HepG2 (cell line): Measurements from ENCODE around the gene GPRIN1. TPM values are rescaled to one million over a fixed set of nuclear protein-coding genes. Genes with fewer than 3 reads are reported as not detected.

ENCODE experiments used
- HOXA3 ChIP-seq: sonication (generic); formaldehyde crosslinking; IDR thresholded peaks from 2 replicates; pipeline ENCODE4 v1.5.0; 2020; ENCODE audit warnings: missing genetic modification reagents
- MAF1 ChIP-seq: sonication (generic); formaldehyde crosslinking; IDR thresholded peaks from 2 replicates; pipeline ENCODE4 v1.5.0; 2020; ENCODE audit warnings: missing genetic modification reagents, borderline replicate concordance
- MAZ ChIP-seq, 2 experiments: sonication (generic) in 1 of 2; formaldehyde crosslinking in 1 of 2; IDR thresholded peaks; 2 replicates each; pipeline versions ENCODE4 v1.5.0 to v1.6.1; 2012 to 2020; ENCODE audit warnings: low read depth in 2 of 2, mild to moderate bottlenecking in 2 of 2, borderline replicate concordance in 1 of 2, improper control_type of control experiment in 1 of 2, low read length in 1 of 2, missing genetic modification reagents in 1 of 2, moderate library complexity in 1 of 2
- MYNN ChIP-seq: sonication (generic); formaldehyde crosslinking; IDR thresholded peaks from 2 replicates; pipeline ENCODE4 v1.4.0; 2020; ENCODE audit warnings: mild to moderate bottlenecking, low read depth, missing genetic modification reagents
- PHB2 ChIP-seq: fragments of 450-650 bp; IDR thresholded peaks from 2 replicates; pipeline ENCODE4 v1.6.1; 2018; ENCODE audit not compliant: partially characterized antibody
- PHF5A ChIP-seq: IDR thresholded peaks from one replicate; pipeline ENCODE4 v1.6.1; 2018; ENCODE audit warnings: low read depth, missing genetic modification reagents; ENCODE audit not compliant: unreplicated experiment
- RBAK ChIP-seq: sonication (generic); formaldehyde crosslinking; IDR thresholded peaks from 2 replicates; pipeline ENCODE4 v1.5.1; 2020; ENCODE audit warnings: mild to moderate bottlenecking, missing genetic modification reagents
- SOX5 ChIP-seq: IDR thresholded peaks from 2 replicates; pipeline ENCODE4 v1.6.1; 2016; ENCODE audit warnings: borderline replicate concordance
- ZNF234 ChIP-seq: sonication (generic); formaldehyde crosslinking; conservative IDR thresholded peaks from 2 replicates; pipeline ENCODE4 v1.5.1; 2020; ENCODE audit warnings: mild to moderate bottlenecking, missing genetic modification reagents
- ZNF367 ChIP-seq: sonication (generic); formaldehyde crosslinking; IDR thresholded peaks from 2 replicates; pipeline ENCODE4 v1.4.0; 2020; ENCODE audit warnings: missing genetic modification reagents, borderline replicate concordance
- ZNF530 ChIP-seq: sonication (generic); formaldehyde crosslinking; IDR thresholded peaks from 2 replicates; pipeline ENCODE4 v1.5.0; 2020; ENCODE audit warnings: low read depth, mild to moderate bottlenecking, missing genetic modification reagents
- ZNF746 ChIP-seq: sonication (generic); formaldehyde crosslinking; IDR thresholded peaks from 2 replicates; pipeline ENCODE4 v1.8.0; 2022; ENCODE audit warnings: mild to moderate bottlenecking, missing genetic modification reagents
- ZNF747 ChIP-seq: sonication (generic); formaldehyde crosslinking; IDR thresholded peaks from 2 replicates; pipeline ENCODE4 v1.8.1; 2023; ENCODE audit warnings: missing genetic modification reagents, mild to moderate bottlenecking, borderline replicate concordance
- ZNF772 ChIP-seq: sonication (generic); formaldehyde crosslinking; IDR thresholded peaks from 2 replicates; pipeline ENCODE4 v1.5.0; 2020; ENCODE audit warnings: mild to moderate bottlenecking, missing genetic modification reagents
- ZSCAN22 ChIP-seq: sonication (generic); formaldehyde crosslinking; IDR thresholded peaks from 2 replicates; pipeline ENCODE4 v1.4.0; 2020; ENCODE audit warnings: mild to moderate bottlenecking, missing genetic modification reagents
- polyA plus RNA-seq, 8 experiments: library from polyadenylated mRNA; depleted of rRNA in 3 of 8; stranded (reverse) in 7 of 8; unstranded in 1 of 8; fragments of >200 nt; fragmentation: Illumina TruSeq in 4 of 8; extraction: Trizol in 4 of 8; gene quantifications; 2 replicates each; pipeline versions ENCODE4 v1.2.1 to v1.2.3, GENCODE V29; 2011 to 2016; ENCODE audit warnings: low read depth in 4 of 8, missing spikeins in 1 of 8, mixed read lengths in 1 of 8; ENCODE audit not compliant: insufficient read depth in 1 of 8
- total RNA-seq, 5 experiments: library from RNA; depleted of rRNA; stranded (reverse); fragments of >200 nt; fragmentation: Illumina TruSeq; extraction: Trizol; gene quantifications; 2 replicates each; pipeline ENCODE4 v1.2.3, GENCODE V29; 2016; ENCODE audit warnings: low read depth in 1 of 5
- TF ChIP-seq, protein P1 (sequence below): sonication (generic); formaldehyde crosslinking; IDR thresholded peaks from 2 replicates; pipeline ENCODE4 v1.4.0; 2020; ENCODE audit warnings: missing genetic modification reagents, borderline replicate concordance
- TF ChIP-seq, protein P2 (sequence below): sonication (generic); formaldehyde crosslinking; IDR thresholded peaks from 2 replicates; pipeline ENCODE4 v1.4.0; 2020; ENCODE audit warnings: missing genetic modification reagents
- TF ChIP-seq, protein P3 (sequence below): sonication (generic); formaldehyde crosslinking; IDR thresholded peaks from 2 replicates; pipeline ENCODE4 v1.4.0; 2020; ENCODE audit warnings: mild to moderate bottlenecking, missing genetic modification reagents
- TF ChIP-seq, protein P4 (sequence below): sonication (generic); formaldehyde crosslinking; IDR thresholded peaks from 2 replicates; pipeline ENCODE4 v1.9.0; 2021; ENCODE audit warnings: mild to moderate bottlenecking, missing genetic modification reagents

Gene GPRIN1
- total and polyA plus RNA-seq, 2 of the 13 experiments (the other 11 are each of a cell fraction or from before 2014, with no cell fraction given): 0.32 to 2.0 TPM

DNA sequence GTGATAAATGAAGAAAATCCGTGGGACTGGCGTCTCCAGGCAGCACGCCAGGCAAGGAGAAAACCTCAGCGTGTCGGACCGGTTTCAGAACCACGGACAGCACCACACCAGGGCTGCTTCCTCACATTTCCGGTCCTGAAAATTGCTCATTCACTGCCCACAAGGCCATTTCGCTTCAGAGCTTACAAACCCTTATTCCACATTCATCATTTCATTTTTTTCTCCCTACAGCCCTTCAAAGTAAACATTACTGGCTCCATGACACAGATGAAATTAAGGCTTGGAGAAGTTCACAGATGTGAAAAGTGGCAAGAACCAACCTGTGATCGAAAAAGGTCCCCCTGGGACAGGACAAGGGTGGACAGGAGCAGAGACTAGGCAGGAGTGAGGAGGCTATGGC is 1.5 kb upstream of the GPRIN1 start (continued):
- TF ChIP-seq, protein P1, sequence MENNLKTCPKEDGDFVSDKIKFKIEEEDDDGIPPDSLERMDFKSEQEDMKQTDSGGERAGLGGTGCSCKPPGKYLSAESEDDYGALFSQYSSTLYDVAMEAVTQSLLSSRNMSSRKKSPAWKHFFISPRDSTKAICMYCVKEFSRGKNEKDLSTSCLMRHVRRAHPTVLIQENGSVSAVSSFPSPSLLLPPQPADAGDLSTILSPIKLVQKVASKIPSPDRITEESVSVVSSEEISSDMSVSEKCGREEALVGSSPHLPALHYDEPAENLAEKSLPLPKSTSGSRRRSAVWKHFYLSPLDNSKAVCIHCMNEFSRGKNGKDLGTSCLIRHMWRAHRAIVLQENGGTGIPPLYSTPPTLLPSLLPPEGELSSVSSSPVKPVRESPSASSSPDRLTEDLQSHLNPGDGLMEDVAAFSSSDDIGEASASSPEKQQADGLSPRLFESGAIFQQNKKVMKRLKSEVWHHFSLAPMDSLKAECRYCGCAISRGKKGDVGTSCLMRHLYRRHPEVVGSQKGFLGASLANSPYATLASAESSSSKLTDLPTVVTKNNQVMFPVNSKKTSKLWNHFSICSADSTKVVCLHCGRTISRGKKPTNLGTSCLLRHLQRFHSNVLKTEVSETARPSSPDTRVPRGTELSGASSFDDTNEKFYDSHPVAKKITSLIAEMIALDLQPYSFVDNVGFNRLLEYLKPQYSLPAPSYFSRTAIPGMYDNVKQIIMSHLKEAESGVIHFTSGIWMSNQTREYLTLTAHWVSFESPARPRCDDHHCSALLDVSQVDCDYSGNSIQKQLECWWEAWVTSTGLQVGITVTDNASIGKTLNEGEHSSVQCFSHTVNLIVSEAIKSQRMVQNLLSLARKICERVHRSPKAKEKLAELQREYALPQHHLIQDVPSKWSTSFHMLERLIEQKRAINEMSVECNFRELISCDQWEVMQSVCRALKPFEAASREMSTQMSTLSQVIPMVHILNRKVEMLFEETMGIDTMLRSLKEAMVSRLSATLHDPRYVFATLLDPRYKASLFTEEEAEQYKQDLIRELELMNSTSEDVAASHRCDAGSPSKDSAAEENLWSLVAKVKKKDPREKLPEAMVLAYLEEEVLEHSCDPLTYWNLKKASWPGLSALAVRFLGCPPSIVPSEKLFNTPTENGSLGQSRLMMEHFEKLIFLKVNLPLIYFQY (CRISPR knock-in tag): peak; percentile 62; the same call in 1 of the 2 replicates
- TF ChIP-seq ZNF530: no peak
- TF ChIP-seq, protein P2, sequence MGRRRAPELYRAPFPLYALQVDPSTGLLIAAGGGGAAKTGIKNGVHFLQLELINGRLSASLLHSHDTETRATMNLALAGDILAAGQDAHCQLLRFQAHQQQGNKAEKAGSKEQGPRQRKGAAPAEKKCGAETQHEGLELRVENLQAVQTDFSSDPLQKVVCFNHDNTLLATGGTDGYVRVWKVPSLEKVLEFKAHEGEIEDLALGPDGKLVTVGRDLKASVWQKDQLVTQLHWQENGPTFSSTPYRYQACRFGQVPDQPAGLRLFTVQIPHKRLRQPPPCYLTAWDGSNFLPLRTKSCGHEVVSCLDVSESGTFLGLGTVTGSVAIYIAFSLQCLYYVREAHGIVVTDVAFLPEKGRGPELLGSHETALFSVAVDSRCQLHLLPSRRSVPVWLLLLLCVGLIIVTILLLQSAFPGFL (CRISPR knock-in tag): no peak
- TF ChIP-seq RBAK (CRISPR knock-in tag): no peak
- TF ChIP-seq PHB2: no peak
- TF ChIP-seq, protein P3, sequence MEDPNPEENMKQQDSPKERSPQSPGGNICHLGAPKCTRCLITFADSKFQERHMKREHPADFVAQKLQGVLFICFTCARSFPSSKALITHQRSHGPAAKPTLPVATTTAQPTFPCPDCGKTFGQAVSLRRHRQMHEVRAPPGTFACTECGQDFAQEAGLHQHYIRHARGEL (CRISPR knock-in tag): no peak
- TF ChIP-seq SOX5 (CRISPR knock-in tag): no peak
- 0 out of 2 replicates have a peak, but pooled peaks have one; percentile 40 for TF ChIP-seq ZNF367
- no peak for TF ChIP-seq MAZ (IDR thresholded peaks at IDR 0.05; ENCODE audit: borderline replicate concordance, low read depth, low read length)
- no peak for TF ChIP-seq MAZ (CRISPR knock-in tag; IDR thresholded peaks at IDR 0.05; ENCODE audit: low read depth)
- no peak for TF ChIP-seq ZNF772
- no peak for TF ChIP-seq ZSCAN22 (CRISPR knock-in tag)
- no peak for TF ChIP-seq ZNF747 (CRISPR knock-in tag)
- peak; percentile 32; the same call in 1 of the 2 replicates for TF ChIP-seq HOXA3 (CRISPR knock-in tag)
- TF ChIP-seq, protein P4, sequence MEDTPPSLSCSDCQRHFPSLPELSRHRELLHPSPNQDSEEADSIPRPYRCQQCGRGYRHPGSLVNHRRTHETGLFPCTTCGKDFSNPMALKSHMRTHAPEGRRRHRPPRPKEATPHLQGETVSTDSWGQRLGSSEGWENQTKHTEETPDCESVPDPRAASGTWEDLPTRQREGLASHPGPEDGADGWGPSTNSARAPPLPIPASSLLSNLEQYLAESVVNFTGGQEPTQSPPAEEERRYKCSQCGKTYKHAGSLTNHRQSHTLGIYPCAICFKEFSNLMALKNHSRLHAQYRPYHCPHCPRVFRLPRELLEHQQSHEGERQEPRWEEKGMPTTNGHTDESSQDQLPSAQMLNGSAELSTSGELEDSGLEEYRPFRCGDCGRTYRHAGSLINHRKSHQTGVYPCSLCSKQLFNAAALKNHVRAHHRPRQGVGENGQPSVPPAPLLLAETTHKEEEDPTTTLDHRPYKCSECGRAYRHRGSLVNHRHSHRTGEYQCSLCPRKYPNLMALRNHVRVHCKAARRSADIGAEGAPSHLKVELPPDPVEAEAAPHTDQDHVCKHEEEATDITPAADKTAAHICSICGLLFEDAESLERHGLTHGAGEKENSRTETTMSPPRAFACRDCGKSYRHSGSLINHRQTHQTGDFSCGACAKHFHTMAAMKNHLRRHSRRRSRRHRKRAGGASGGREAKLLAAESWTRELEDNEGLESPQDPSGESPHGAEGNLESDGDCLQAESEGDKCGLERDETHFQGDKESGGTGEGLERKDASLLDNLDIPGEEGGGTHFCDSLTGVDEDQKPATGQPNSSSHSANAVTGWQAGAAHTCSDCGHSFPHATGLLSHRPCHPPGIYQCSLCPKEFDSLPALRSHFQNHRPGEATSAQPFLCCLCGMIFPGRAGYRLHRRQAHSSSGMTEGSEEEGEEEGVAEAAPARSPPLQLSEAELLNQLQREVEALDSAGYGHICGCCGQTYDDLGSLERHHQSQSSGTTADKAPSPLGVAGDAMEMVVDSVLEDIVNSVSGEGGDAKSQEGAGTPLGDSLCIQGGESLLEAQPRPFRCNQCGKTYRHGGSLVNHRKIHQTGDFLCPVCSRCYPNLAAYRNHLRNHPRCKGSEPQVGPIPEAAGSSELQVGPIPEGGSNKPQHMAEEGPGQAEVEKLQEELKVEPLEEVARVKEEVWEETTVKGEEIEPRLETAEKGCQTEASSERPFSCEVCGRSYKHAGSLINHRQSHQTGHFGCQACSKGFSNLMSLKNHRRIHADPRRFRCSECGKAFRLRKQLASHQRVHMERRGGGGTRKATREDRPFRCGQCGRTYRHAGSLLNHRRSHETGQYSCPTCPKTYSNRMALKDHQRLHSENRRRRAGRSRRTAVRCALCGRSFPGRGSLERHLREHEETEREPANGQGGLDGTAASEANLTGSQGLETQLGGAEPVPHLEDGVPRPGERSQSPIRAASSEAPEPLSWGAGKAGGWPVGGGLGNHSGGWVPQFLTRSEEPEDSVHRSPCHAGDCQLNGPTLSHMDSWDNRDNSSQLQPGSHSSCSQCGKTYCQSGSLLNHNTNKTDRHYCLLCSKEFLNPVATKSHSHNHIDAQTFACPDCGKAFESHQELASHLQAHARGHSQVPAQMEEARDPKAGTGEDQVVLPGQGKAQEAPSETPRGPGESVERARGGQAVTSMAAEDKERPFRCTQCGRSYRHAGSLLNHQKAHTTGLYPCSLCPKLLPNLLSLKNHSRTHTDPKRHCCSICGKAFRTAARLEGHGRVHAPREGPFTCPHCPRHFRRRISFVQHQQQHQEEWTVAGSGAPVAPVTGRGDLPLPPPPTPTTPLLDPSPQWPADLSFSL: no peak
- no peak for TF ChIP-seq ZNF746 (CRISPR knock-in tag)
- TF ChIP-seq MYNN (CRISPR knock-in tag): no peak
- no peak for TF ChIP-seq PHF5A
- no peak for TF ChIP-seq MAF1 (CRISPR knock-in tag)
- TF ChIP-seq ZNF234 (CRISPR knock-in tag): no peak
